HG02642 (cell line): Measurements from ENCODE around the gene SBF1.

Experiments used
- ATAC-seq: cut with Tn5 transposase; IDR thresholded peaks from one replicate; pipeline ENCODE4 v1.9.1; 2021; ENCODE audit warnings: mild to moderate bottlenecking; ENCODE audit not compliant: unreplicated experiment, poor library complexity

SBF1 gene

DNA sequence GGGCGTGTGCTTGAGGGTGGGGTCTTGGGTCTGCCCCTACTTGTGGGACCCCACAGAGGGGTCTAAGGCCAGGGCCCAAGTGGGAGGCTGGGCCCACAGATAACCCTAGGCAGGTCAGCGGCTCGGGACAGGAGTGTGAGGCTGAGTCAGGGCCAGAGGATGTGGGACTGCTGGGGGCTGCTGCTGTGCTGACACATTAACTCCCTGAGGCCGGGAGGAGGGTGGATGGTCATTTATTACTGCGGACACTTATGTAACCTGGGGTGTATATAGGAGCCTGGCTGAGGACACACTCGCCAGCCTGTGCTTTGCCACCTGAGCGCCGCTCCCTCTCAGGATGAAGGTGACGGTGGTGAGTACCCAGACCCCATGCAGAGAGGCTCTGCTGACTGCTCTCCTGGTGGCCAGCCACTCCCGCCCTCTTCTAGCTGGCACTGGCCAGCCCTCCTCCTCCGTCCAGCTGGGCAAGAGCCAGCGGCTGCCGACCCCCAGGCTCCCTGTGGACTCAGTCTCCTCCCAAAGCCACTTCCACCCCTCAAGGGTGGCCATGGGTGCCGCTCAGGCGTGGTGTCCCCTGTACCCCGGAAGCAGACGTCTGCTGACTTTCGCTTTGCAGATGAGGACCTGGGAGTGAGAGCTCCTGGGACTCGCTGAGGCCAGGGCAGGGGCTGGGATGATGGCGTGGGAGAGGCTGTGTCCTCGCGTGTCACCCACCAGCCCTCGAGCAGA lies 11.9 kb upstream of the SBF1 start, which contains the start of gene MIOX:
Gene MIOX (plus strand): TSS at position 299 of the 729 bp plus-strand sequence. CDS start 39 bp downstream, at position 338.
- no peak for ATAC-seq

- ATAC-seq, result no peak
Observed at GRCh38 chr22:50485221-50486131, 10.6 kb upstream of the SBF1 start.

- ATAC-seq, result no peak
Observed at GRCh38 chr22:50483977-50484853, 9.4 kb upstream of the SBF1 start.

- ATAC-seq, result no peak
Observed at GRCh38 chr22:50483556-50483955, 8.7 kb upstream of the SBF1 start.

GRCh38 chr22:50483106-50483505 lies 8.3 kb upstream of the SBF1 start:
- ATAC-seq, result no peak

GRCh38 chr22:50482107-50483074 lies 7.6 kb upstream of the SBF1 start:
- ATAC-seq, result no peak

GRCh38 chr22:50481440-50482106 lies 6.7 kb upstream of the SBF1 start, which contains the start of gene ADM2:
Gene ADM2, plus strand, starts transcription at chr22:50481543. Its CDS starts 305 bp downstream, at chr22:50481848.
- no peak for ATAC-seq

GRCh38 chr22:50481045-50481439 lies 6.2 kb upstream of the SBF1 start:
- ATAC-seq, result no peak

- no peak for ATAC-seq
Observed at GRCh38 chr22:50479721-50480120, 4.9 kb upstream of the SBF1 start.

GRCh38 chr22:50477923-50478322 lies 3.1 kb upstream of the SBF1 start:
- no peak for ATAC-seq

DNA sequence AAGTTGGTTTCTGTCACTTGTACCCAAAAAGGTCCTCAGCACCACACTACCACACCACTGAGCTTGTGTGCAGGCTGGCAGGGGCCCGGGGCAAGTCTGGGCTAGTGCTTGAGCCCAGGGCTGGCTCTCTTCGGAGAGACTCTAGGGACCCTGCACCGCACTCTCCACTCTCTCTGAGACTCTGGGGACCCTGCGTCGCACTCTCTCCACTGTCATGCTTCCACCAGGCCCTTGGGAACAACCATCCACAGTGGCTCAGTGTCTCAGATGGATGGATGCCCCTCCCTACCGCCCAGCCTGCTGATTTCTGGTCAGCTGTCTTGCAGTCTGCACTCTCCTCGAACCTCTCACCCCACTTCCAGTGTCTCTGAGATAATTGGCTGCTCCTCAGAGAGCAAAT lies 2.0 kb upstream of the SBF1 start:
- no peak for ATAC-seq

- no peak for ATAC-seq
Observed at GRCh38 chr22:50475652-50476002, 792 bp upstream of the SBF1 start.

GRCh38 chr22:50473855-50474671 lies 772 bp downstream of the SBF1 start:
- no peak for ATAC-seq

DNA sequence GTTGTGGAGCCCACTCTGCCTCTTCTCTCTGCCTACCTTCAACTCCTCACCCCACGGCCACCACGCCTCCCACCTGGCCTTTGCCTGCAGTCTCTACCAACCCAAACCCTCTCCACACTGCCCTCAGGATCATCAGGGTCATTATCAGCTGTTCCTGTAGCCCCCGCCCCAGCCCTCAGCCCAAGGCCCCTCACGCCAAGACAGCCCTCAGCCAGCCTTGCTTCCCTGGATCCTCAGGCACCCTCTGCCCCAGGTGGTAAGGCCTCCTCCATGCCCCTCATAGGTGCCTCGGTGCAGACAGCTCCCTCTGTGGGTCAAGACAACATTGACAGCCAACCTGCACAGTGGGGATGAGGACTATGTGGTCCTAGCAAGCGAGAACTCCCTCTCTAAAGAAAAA lies 1.7 kb downstream of the SBF1 start:
- no peak for ATAC-seq

DNA sequence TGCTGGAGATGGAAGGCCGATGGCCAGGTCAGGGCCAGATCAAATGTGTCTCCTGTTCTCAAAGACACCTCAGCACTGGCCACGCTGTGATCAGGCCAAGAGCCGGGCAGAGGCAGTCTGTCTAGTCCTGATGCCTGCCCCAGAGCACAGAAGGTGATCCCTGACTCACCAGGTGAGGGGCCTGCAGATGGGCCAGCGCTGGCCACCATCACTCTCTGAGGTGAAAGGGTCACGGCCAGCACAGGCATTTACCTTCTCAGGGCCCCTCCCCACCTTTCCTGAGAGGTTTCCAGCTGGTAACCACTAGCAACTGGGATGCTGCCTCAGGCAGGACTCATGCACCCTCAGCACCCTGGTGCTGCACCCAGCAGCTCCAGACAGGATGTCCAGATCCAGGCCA lies 2.9 kb downstream of the SBF1 start:
- no peak for ATAC-seq

GRCh38 chr22:50471197-50471847 lies 3.5 kb downstream of the SBF1 start:
- ATAC-seq, result no peak

DNA sequence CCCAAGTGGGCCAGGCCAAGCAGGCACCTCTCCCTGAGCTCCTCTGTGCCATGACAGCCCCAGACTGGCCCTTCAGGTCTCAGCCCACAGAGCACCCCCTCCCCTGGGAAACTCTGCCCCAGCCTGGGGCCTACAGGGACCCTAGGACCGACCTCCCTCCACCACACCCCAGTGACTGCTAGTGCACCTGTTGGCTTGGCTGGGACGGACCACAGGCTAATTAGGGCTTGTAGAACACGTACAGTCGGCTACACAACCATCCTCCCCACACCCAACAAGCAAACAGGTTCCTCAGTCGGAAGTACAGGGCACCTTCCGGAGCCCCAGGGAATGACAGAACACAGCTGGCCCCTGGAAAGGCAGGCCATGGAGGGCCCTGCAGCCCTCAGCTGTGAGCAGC lies 4.3 kb downstream of the SBF1 start:
- no peak for ATAC-seq
